ENCODE data around the gene SNUPN. TPM values are rescaled to one million over a fixed set of nuclear protein-coding genes. Genes with fewer than 3 reads are reported as not detected.

The SNUPN gene
- total and polyA plus RNA-seq, 2 donors (not counting 1 experiment from before 2014, with no cell fraction given): 32.1 to 32.7 TPM

GRCh38 chr15:75672646-75673425 lies 47.3 kb upstream of the SNUPN start:
- H4K20me1 ChIP-seq (ENCODE audit: control insufficient read depth, extremely low read depth, insufficient read depth, low read length): no peaks in the 10 kb centered on the region
- H3K9ac ChIP-seq (ENCODE audit: insufficient read depth, low read length): peak overlapping the region; percentile 41
- H3K27me3 ChIP-seq (ENCODE audit: control insufficient read depth, insufficient read depth, low read length): no peaks in the 10 kb centered on the region
- H3K9me3 ChIP-seq (ENCODE audit: control insufficient read depth, insufficient read depth, low read depth, low read length): no peaks in the 10 kb centered on the region
- H3K4me2 ChIP-seq (ENCODE audit: extremely low read depth, insufficient read depth, low read length): peak overlapping the region; percentile 52
- peaks cover 31% of the 10 kb centered on the region for H3K4me1 ChIP-seq (ENCODE audit: control insufficient read depth, extremely low read depth, insufficient read depth, low read length)
- no peaks in the 10 kb centered on the region for H3K79me2 ChIP-seq (ENCODE audit: control insufficient read depth, insufficient read depth, low read length)
- peak overlapping the region; percentile 83 for H3K27ac ChIP-seq (ENCODE audit: insufficient read depth, low read length)
- H3K36me3 ChIP-seq (ENCODE audit: control insufficient read depth, insufficient read depth, low read length): peaks cover 12% of the 10 kb centered on the region
- DNase-seq (ENCODE audit: low read depth in 2 of 2): peak; percentile 68 to 87
- no peak overlapping the region for H3K4me3 ChIP-seq (replicated peaks in 1 of 4; ENCODE audit: control extremely low read depth in 1 of 4, insufficient read depth in 1 of 4, low read depth in 3 of 4, low read length in 4 of 4)
- no peak overlapping the region for H2AFZ ChIP-seq (ENCODE audit: low read length)
- no peak for TF ChIP-seq EZH2 (IDR thresholded peaks at IDR 0.05; ENCODE audit: low read length, missing control alignments)
- no peak for TF ChIP-seq CTCF (conservative IDR thresholded peaks at IDR 0.05 in 1 of 2, IDR thresholded peaks at IDR 0.05 in 1 of 2; ENCODE audit: low read depth in 1 of 2, low read length in 2 of 2)

GRCh38 chr15:75671730-75672602 lies 46.4 kb upstream of the SNUPN start:
- Histone ChIP-seq H3K4me2 (ENCODE audit: extremely low read depth, insufficient read depth, low read length) (no peak overlapping the region), H3K4me1 (ENCODE audit: control insufficient read depth, extremely low read depth, insufficient read depth, low read length) (peaks cover 39% of the 10 kb centered on the region), H3K79me2 (ENCODE audit: control insufficient read depth, insufficient read depth, low read length) (no peaks in the 10 kb centered on the region), H3K9me3 (ENCODE audit: control insufficient read depth, insufficient read depth, low read depth, low read length) (no peaks in the 10 kb centered on the region), H3K27me3 (ENCODE audit: control insufficient read depth, insufficient read depth, low read length) (no peaks in the 10 kb centered on the region), H3K9ac (ENCODE audit: insufficient read depth, low read length) (no peak overlapping the region), H3K27ac (ENCODE audit: insufficient read depth, low read length) (peak overlapping the region; percentile 83), H2AFZ (ENCODE audit: low read length) (no peak overlapping the region), H4K20me1 (ENCODE audit: control insufficient read depth, extremely low read depth, insufficient read depth, low read length) (no peaks in the 10 kb centered on the region), H3K4me3 (replicated peaks in 1 of 4; ENCODE audit: control extremely low read depth in 1 of 4, insufficient read depth in 1 of 4, low read depth in 3 of 4, low read length in 4 of 4) (no peak overlapping the region), H3K36me3 (ENCODE audit: control insufficient read depth, insufficient read depth, low read length) (peaks cover 11% of the 10 kb centered on the region)
- no peak for TF ChIP-seq CTCF (conservative IDR thresholded peaks at IDR 0.05 in 1 of 2, IDR thresholded peaks at IDR 0.05 in 1 of 2; ENCODE audit: low read depth in 1 of 2, low read length in 2 of 2)
- TF ChIP-seq EZH2 (IDR thresholded peaks at IDR 0.05; ENCODE audit: low read length, missing control alignments): no peak
- DNase-seq (ENCODE audit: low read depth in 2 of 2): peak in 1 of 2 donors; percentile 58

GRCh38 chr15:75669879-75670212 lies 44.3 kb upstream of the SNUPN start:
- no peaks in the 10 kb centered on the region for H3K9me3 ChIP-seq (ENCODE audit: control insufficient read depth, insufficient read depth, low read depth, low read length)
- peaks cover 45% of the 10 kb centered on the region for H3K4me1 ChIP-seq (ENCODE audit: control insufficient read depth, extremely low read depth, insufficient read depth, low read length)
- H3K27me3 ChIP-seq (ENCODE audit: control insufficient read depth, insufficient read depth, low read length): no peaks in the 10 kb centered on the region
- no peaks in the 10 kb centered on the region for H4K20me1 ChIP-seq (ENCODE audit: control insufficient read depth, extremely low read depth, insufficient read depth, low read length)
- no peaks in the 10 kb centered on the region for H3K79me2 ChIP-seq (ENCODE audit: control insufficient read depth, insufficient read depth, low read length)
- H3K9ac ChIP-seq (ENCODE audit: insufficient read depth, low read length): no peak overlapping the region
- DNase-seq (ENCODE audit: low read depth in 2 of 2): no peak
- H2AFZ ChIP-seq (ENCODE audit: low read length): no peak overlapping the region
- TF ChIP-seq EZH2 (IDR thresholded peaks at IDR 0.05; ENCODE audit: low read length, missing control alignments) (no peak), CTCF (conservative IDR thresholded peaks at IDR 0.05 in 1 of 2, IDR thresholded peaks at IDR 0.05 in 1 of 2; ENCODE audit: low read depth in 1 of 2, low read length in 2 of 2) (no peak)
- no peak overlapping the region for H3K27ac ChIP-seq (ENCODE audit: insufficient read depth, low read length)
- no peak overlapping the region for H3K4me2 ChIP-seq (ENCODE audit: extremely low read depth, insufficient read depth, low read length)
- no peaks in the 10 kb centered on the region for H3K36me3 ChIP-seq (ENCODE audit: control insufficient read depth, insufficient read depth, low read length)
- H3K4me3 ChIP-seq (replicated peaks in 1 of 4; ENCODE audit: control extremely low read depth in 1 of 4, insufficient read depth in 1 of 4, low read depth in 3 of 4, low read length in 4 of 4): no peak overlapping the region
